ENCODE results near the gene SF3A1.

Gene SF3A1

DNA sequence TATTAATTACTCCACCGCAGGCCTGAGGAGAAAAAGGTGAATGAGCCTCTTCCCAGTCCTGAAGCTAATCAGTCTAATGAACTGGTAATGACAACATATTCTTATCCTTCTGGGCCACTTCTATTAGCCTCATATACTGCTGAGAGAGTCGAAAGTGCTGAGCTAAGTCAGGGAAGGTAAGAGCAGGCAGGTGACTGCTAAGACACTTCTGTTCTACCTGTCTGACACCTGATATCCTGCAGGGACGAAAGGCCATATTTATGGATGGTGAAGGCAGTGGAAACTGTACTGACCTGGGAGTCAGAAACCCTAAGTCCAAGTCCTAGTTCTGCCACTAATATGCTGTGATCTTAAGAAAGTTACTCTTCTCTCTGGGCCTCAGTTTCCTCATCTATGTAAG, 33.4 kb downstream of the SF3A1 start:
- no peak for DNase-seq (ENCODE audit: low spot score)

- DNase-seq (ENCODE audit: low spot score) = no peak
These were observed 35.2 kb downstream of the SF3A1 start for GRCh38 chr22:30321461-30321860.

DNA sequence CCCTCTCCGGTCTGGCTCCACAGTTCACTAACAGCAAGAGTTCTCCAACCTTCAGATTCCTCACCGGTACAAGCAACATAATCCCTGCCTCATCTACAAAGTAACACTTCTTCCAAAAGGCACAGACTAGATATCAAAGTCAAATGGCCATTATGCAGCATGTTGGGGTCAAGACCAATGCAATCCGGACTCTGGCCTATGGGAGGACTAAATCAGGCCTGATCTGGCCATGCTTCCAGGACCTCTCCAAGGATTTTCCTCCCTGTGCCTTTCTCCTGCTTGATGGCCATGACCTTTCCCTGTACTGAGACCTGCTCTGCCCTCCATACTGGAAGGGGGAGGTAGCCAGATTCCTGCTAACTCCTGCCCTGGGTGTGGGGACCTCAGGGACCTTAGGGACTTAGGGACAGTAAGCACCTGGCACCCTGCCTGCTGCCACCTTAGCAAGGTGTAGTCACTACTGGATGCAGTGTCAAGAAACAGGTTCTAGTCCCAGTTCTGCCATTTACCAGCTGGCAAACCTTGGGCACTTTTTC, 36.6 kb downstream of the SF3A1 start:
- DNase-seq (ENCODE audit: low spot score) = no peak

DNA sequence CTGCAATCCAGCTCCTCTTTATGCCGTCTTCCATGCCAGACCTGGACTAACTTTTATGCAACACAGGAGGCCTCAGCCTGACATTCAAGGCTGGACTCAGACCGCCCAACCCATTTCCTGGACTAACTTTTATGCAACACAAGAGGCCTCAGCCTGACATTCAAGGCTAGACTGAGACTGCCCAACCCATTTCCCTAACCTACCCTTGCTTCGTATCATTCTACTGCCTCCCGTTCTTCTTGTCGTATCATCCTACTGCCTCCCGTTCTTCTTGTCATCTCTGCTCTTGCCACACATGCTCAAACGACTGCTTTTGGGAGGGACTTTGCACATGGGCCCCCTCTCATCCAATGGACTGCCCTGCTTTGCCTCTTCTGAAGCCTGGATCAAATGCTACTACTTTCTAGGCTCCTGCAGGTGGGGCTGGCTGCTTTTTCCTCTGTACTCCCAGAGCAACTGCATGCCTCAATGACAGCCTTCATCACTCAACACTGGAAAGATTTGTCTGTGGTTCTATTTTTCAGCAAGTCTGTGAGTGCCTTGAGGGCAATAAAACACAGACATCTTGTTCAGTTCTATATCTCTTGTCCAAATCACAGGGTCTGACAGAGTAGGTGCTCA, 37.8 kb downstream of the SF3A1 start:
- no peak for DNase-seq (ENCODE audit: low spot score)

DNA sequence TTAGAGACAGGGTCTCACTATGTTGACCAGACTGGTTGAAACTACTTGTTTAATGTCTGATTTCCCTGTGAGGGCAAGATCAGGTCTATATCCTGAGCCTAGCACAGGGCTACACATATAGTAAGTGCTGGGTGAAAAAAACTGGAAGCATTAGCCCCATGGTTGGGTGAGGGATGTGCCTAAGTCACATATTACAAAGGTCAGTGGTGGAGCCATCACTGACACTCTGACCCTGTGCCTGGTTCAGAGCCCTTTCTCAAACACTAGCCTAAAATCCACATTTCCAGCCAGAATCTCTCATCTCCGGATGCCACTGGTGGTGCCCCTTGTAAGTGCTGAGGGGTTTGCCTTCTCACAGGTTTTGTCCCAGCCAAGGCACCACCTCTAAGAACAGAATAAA, 38.9 kb downstream of the SF3A1 start:
- no peak for DNase-seq (ENCODE audit: low spot score)

- no peak for DNase-seq (ENCODE audit: low spot score)
These were observed 40.6 kb downstream of the SF3A1 start for GRCh38 chr22:30315962-30316576.

- no peak for DNase-seq (ENCODE audit: low spot score)
These were observed 41.8 kb downstream of the SF3A1 start for GRCh38 chr22:30314915-30315314.

- no peak for DNase-seq (ENCODE audit: low spot score)
These were observed 42.9 kb downstream of the SF3A1 start for GRCh38 chr22:30313527-30314363.

- peak; percentile 69 for DNase-seq (ENCODE audit: low spot score)
These were observed 44.6 kb downstream of the SF3A1 start for GRCh38 chr22:30312053-30312452.

- DNase-seq (ENCODE audit: low spot score) = peak; percentile 63
These were observed 45.6 kb downstream of the SF3A1 start for GRCh38 chr22:30310881-30311771.

DNA sequence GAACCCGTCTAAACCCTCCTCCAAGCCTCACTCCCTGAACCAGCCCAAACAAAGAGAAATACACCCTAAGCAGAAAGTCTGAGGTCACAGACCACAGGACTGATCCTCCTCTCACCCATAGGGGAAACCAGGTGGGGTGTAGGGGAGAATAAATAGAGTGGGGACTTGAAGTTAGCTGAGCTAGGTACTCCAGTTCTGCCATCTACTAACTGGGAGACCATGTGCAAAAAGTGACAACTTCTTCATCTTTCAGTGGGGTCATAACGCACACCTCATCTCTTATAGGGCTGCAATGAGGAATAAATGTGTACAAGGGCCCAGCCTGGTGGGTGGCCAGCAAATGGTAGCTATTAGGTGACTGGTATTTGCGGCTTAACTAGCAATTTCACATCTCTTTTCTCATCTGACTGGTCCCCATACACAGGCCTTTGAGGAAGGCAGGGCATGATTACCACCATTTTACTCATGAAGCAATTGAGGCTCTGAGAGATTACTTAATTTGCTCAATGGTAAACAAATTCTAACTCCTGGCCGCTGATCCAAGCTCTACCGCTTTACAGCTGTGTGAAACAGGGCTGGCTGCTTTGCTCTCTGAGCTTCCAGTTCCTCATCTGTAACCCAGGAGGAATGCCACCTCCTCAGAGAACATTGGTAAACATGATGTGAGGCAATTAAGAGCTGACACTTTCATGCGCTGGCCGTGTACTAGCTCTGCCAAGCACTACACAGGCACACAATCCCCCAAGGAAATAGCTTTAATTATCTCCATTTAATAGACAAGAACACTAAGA, 46.5 kb downstream of the SF3A1 start:
- no peak for DNase-seq (ENCODE audit: low spot score)

- no peak for DNase-seq (ENCODE audit: low spot score)
These were observed 48.0 kb downstream of the SF3A1 start for GRCh38 chr22:30308518-30309230.

- no peak for DNase-seq (ENCODE audit: low spot score)
These were observed 48.6 kb downstream of the SF3A1 start for GRCh38 chr22:30308093-30308492.

DNA sequence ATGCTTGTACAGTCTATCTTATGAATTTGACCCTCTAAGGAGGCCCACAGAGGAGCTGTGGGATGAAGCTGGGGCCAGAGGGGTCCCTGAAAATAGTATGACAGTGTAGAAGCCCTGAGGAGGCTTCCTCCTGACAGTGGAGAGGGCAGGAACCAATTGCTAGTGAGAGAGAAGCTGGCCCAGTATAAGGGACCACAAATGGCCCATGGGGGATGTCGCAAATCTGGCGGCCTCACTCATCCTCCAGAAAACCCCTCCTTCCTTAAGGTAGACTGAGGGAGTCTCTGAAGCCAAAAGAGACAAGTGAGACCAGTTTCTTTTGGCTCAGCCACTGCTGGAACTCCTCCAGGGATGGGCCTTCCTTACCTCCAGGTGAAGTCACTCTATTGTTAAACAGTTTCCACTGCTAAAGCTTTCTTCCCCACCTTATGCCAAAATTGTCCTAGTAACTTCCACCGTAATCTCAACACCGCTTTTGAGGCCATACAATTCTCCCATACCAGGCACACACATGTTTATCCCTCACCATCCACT, 49.6 kb downstream of the SF3A1 start:
- DNase-seq (ENCODE audit: low spot score) = no peak

GRCh38 chr22:30306627-30307011, 50.1 kb downstream of the SF3A1 start:
- DNase-seq (ENCODE audit: low spot score) = no peak

DNA sequence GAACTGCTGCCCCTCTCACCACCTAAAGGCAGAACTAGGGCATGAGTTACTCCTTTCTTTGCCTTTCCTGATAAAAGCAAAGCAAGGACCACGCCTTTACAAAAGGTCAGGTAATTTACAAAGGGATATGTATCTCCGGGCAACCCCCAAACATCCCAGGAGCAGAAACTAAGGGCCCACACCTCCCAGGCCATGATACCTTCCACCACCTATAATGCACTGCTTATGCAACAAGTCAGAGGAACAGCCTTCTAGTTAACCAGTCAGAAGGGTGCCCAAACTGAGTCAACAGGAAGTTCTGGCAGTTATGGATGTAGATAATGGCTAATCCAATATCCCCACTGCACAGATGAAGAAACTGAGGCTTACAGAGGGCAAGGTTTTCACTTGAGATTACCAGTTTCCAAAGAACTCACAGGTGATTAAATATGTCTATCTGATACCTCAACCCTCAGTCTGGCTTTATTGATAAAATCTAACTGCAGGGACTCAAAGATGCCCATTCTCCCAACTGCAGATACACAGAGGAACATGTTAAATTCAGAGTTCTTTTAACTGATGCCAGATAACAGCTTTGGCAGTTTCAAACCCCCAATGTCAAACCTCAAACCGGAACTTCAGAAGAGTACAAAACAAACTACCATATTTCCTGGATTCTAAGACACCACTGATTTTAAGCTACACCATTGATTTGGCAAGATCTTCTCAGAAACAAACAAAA, 50.6 kb downstream of the SF3A1 start:
- no peak for DNase-seq (ENCODE audit: low spot score)

DNA sequence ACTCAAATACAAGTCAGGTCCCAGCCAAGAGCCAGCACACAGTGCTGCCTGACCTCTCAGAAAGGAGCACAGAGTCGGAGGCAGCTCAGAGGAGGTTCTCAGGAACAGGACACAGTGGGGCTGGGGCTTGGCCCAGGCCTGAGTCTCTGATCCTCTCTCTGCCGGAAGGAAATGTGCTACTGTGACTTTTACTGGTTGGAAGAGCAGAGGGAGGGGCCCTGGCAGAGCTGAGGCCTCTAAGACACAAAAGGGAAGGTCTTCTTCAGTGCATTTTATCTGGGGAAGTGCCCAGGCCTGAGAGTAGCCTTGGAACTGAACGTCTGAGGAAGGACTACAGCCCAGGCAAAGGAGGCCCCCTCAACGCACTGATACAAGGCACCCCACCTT, 51.2 kb downstream of the SF3A1 start:
- no peak for DNase-seq (ENCODE audit: low spot score)

- DNase-seq (ENCODE audit: low spot score) = no peak
These were observed 52.0 kb downstream of the SF3A1 start for GRCh38 chr22:30304495-30305244.

DNA sequence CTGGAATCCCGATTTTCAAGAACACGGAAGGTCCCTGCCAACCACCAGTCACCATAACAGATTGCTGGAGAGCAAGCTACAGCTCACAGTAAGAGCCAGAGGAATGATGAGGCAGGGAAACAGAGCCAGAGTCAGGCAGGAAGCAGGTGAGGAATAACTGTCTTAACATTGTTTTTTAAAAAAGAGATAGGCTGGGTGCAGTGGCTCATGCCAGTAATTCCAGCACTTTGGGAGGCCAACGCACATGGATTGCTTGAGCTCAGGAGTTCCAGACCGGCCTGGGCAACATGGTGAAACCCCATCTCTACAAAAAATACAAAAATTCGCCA, 53.9 kb downstream of the SF3A1 start:
- no peak for DNase-seq (ENCODE audit: low spot score)

All from hepatic stellate cell (primary cell).